ENCODE results near the gene LANCL2. TPM values are rescaled to one million over a fixed set of nuclear protein-coding genes. Genes with fewer than 3 reads are reported as not detected.
A peak's percentile ranks its signal among the peaks of the same experiment; 100 is the strongest.

Gene LANCL2
- total and polyA plus RNA-seq, 2 experiments from 2014 or later: 7.3 to 10.7 TPM

DNA sequence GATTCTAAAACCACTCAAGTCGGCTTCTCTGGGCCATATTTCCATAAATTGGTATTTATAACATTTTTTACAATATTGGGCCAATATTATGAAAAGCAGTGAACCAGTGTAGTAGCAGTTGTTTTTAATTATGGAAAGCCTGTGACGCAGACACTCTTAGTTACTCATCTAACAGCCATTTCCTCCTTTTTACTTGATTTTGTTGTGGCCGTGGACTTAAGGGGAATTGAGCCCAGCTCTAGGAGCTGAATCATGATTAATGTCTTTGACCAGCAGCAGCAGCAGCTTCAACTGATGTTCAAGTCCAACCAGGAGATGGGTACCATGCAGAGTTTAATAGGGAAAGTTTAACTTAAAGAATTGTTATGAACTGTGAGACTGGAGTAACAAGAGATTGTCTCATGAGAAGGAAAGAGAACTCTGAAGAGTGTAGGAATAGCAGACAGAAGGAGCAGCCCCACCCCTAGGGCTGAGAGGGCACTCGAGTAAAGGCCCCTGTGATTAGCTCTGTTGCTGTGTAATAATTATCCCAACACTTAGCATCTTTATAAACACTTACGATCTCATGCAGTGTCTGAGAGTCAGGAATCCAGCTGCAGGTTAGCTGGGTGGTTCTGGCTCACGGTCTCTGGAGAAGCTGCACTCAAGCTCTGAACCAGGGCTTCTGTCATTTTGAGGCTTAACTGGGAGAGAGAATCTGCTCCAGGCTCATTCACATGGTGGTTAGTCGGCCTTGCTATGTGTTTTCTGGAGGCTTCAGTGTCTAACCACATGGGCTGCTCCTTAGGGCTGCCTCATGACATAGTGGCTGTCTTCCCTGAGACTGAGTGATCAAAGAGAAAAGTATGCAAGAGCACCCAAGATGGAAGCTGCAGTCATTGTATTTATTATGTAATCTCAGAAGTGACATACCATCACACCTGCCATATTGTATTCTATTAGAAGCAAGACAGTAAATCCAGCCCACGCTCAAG lies 4.6 kb downstream of the LANCL2 start:
- no peak overlapping the region for H3K4me2 ChIP-seq
- H3K27ac Mint-ChIP-seq: 0 out of 2 replicates have a peak overlapping the region, but pooled peaks have one; percentile 29

DNA sequence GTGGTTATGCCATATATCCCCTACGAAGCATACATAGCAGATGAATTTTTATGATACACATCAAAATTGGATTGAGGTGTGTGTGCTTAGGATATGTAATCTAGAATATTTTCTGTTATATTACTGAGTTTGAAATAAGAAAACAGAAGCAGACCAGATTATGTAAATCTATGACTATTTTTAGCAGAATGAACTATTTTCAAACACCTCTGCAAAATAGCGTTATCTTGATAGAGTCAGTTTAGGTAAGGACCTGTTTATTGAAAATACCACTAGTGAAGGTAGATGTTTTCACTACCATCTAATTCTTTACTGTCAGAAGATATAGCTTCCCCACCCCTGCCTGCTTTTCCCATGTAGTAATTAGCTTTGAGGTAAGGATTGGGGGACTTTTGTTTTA lies 9.1 kb downstream of the LANCL2 start:
- Mint-ChIP-seq H3K27me3 (ENCODE audit: insufficient read depth, low read depth, poor library complexity) (peaks cover 3% of the 10 kb centered on the region), H3K4me1 (peaks cover 4% of the 10 kb centered on the region; the same call in 2 of the 3 replicates), H3K9me3 (no peaks in the 10 kb centered on the region), H3K4me3 (no peak overlapping the region), H3K36me3 (ENCODE audit: low read depth) (no peaks in the 10 kb centered on the region), H3K27ac (no peak overlapping the region)
- Histone ChIP-seq H2AFZ (no peak overlapping the region), H3K4me1 (ENCODE audit: insufficient read depth) (no peaks in the 10 kb centered on the region), H3K79me2 (replicated peaks; ENCODE audit: insufficient read depth) (peaks cover 20% of the 10 kb centered on the region; the same call in 1 of the 2 replicates), H3F3A (replicated peaks; ENCODE audit: low read depth) (no peaks in the 10 kb centered on the region), H3K36me3 (ENCODE audit: insufficient read depth) (no peaks in the 10 kb centered on the region), H3K9me2 (ENCODE audit: insufficient read depth) (no peaks in the 10 kb centered on the region), H3K27ac (ENCODE audit: low read depth) (no peak overlapping the region), H3K4me2 (no peak overlapping the region), H4K20me1 (replicated peaks; ENCODE audit: insufficient read depth) (no peaks in the 10 kb centered on the region), H3K27me3 (ENCODE audit: insufficient read depth) (no peaks in the 10 kb centered on the region), H3K4me3 (no peak overlapping the region)
- ATAC-seq: no peak
- DNase-seq (ENCODE audit: low spot score): no peak
- TF ChIP-seq STAT1 (IDR thresholded peaks at IDR 0.05; ENCODE audit: unreplicated experiment): no peak
- TF ChIP-seq, protein P1, sequence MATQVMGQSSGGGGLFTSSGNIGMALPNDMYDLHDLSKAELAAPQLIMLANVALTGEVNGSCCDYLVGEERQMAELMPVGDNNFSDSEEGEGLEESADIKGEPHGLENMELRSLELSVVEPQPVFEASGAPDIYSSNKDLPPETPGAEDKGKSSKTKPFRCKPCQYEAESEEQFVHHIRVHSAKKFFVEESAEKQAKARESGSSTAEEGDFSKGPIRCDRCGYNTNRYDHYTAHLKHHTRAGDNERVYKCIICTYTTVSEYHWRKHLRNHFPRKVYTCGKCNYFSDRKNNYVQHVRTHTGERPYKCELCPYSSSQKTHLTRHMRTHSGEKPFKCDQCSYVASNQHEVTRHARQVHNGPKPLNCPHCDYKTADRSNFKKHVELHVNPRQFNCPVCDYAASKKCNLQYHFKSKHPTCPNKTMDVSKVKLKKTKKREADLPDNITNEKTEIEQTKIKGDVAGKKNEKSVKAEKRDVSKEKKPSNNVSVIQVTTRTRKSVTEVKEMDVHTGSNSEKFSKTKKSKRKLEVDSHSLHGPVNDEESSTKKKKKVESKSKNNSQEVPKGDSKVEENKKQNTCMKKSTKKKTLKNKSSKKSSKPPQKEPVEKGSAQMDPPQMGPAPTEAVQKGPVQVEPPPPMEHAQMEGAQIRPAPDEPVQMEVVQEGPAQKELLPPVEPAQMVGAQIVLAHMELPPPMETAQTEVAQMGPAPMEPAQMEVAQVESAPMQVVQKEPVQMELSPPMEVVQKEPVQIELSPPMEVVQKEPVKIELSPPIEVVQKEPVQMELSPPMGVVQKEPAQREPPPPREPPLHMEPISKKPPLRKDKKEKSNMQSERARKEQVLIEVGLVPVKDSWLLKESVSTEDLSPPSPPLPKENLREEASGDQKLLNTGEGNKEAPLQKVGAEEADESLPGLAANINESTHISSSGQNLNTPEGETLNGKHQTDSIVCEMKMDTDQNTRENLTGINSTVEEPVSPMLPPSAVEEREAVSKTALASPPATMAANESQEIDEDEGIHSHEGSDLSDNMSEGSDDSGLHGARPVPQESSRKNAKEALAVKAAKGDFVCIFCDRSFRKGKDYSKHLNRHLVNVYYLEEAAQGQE (IDR thresholded peaks at IDR 0.05; ENCODE audit: unreplicated experiment): no peak
- TF ChIP-seq, protein P2, sequence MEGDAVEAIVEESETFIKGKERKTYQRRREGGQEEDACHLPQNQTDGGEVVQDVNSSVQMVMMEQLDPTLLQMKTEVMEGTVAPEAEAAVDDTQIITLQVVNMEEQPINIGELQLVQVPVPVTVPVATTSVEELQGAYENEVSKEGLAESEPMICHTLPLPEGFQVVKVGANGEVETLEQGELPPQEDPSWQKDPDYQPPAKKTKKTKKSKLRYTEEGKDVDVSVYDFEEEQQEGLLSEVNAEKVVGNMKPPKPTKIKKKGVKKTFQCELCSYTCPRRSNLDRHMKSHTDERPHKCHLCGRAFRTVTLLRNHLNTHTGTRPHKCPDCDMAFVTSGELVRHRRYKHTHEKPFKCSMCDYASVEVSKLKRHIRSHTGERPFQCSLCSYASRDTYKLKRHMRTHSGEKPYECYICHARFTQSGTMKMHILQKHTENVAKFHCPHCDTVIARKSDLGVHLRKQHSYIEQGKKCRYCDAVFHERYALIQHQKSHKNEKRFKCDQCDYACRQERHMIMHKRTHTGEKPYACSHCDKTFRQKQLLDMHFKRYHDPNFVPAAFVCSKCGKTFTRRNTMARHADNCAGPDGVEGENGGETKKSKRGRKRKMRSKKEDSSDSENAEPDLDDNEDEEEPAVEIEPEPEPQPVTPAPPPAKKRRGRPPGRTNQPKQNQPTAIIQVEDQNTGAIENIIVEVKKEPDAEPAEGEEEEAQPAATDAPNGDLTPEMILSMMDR (conservative IDR thresholded peaks at IDR 0.05; ENCODE audit: low read depth in 2 of 2): no peak
- no peak for TF ChIP-seq ZNF331 (CRISPR knock-in tag; IDR thresholded peaks at IDR 0.05; ENCODE audit: low read depth)
- TF ChIP-seq EZH2 (IDR thresholded peaks at IDR 0.05; ENCODE audit: low read depth, unreplicated experiment): no peak
- TF ChIP-seq CREB1 (CRISPR knock-in tag; IDR thresholded peaks at IDR 0.05; ENCODE audit: low read depth): no peak
- no peak for TF ChIP-seq ZNF114 (CRISPR knock-in tag; IDR thresholded peaks at IDR 0.05)

More for the DNA sequence above, 4.6 kb downstream of the LANCL2 start:
- no peak overlapping the region for H3K4me3 ChIP-seq
- no peak overlapping the region for H3K4me3 Mint-ChIP-seq
- no peaks in the 10 kb centered on the region for H3K9me3 Mint-ChIP-seq
- H3K36me3 ChIP-seq (ENCODE audit: insufficient read depth): no peaks in the 10 kb centered on the region
- no peaks in the 10 kb centered on the region for H3K9me2 ChIP-seq (ENCODE audit: insufficient read depth)
- H3K27ac ChIP-seq (ENCODE audit: low read depth): no peak overlapping the region
- H4K20me1 ChIP-seq (replicated peaks; ENCODE audit: insufficient read depth): no peaks in the 10 kb centered on the region
- peaks cover 3% of the 10 kb centered on the region; the same call in 1 of the 2 replicates for H3K4me1 ChIP-seq (ENCODE audit: insufficient read depth)
- H3K79me2 ChIP-seq (replicated peaks; ENCODE audit: insufficient read depth): peaks cover 20% of the 10 kb centered on the region; the same call in 1 of the 2 replicates
- no peaks in the 10 kb centered on the region for H3F3A ChIP-seq (replicated peaks; ENCODE audit: low read depth)
- DNase-seq (ENCODE audit: low spot score): no peak
- ATAC-seq: no peak
- no peaks in the 10 kb centered on the region for H3K27me3 ChIP-seq (ENCODE audit: insufficient read depth)
- TF ChIP-seq, protein P3, sequence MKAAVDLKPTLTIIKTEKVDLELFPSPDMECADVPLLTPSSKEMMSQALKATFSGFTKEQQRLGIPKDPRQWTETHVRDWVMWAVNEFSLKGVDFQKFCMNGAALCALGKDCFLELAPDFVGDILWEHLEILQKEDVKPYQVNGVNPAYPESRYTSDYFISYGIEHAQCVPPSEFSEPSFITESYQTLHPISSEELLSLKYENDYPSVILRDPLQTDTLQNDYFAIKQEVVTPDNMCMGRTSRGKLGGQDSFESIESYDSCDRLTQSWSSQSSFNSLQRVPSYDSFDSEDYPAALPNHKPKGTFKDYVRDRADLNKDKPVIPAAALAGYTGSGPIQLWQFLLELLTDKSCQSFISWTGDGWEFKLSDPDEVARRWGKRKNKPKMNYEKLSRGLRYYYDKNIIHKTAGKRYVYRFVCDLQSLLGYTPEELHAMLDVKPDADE (IDR thresholded peaks at IDR 0.05): no peak
- TF ChIP-seq, protein P2 (conservative IDR thresholded peaks at IDR 0.05; ENCODE audit: low read depth in 2 of 2): no peak
- TF ChIP-seq CREB1 (CRISPR knock-in tag; IDR thresholded peaks at IDR 0.05; ENCODE audit: low read depth): no peak
- peaks cover 8% of the 10 kb centered on the region; the same call in 2 of the 3 replicates for H3K36me3 Mint-ChIP-seq (ENCODE audit: low read depth)
- H3K4me1 Mint-ChIP-seq: peaks cover 13% of the 10 kb centered on the region
- no peak overlapping the region for H2AFZ ChIP-seq
- peaks cover 7% of the 10 kb centered on the region for H3K27me3 Mint-ChIP-seq (ENCODE audit: insufficient read depth, low read depth, poor library complexity)

All from GM23338 (cell line).